ENCODE measurements around the gene METTL21A. TPM values are rescaled to one million over a fixed set of nuclear protein-coding genes. Genes with fewer than 3 reads are reported as not detected.

METTL21A gene
- total and polyA plus RNA-seq, 9 of the 15 experiments (the other 6 are each of a cell fraction or from before 2014, with no cell fraction given): 9.1 to 46.5 (median 37.4) TPM

GRCh38 chr2:207593277-207593676 lies 31.9 kb downstream of the METTL21A start:
- ChIA-PET CTCF (ENCODE audit: low intra/inter-chr PET ratio) (no interaction called here), POLR2A (no interaction called here)
- Histone ChIP-seq H3K4me1 (replicated peaks in 1 of 2; ENCODE audit: control insufficient read depth in 2 of 2, insufficient read depth in 2 of 2, low read length in 2 of 2) (no peaks in the 10 kb centered on the region), H3K9me1 (ENCODE audit: control insufficient read depth, insufficient read depth, low read length) (no peaks in the 10 kb centered on the region), H2AFZ (ENCODE audit: low read depth, low read length) (no peak overlapping the region), H3K9me3 (replicated peaks; ENCODE audit: control insufficient read depth, insufficient read depth, low read depth, low read length) (no peaks in the 10 kb centered on the region; the same call in 1 of the 2 replicates), H3K27ac (ENCODE audit: extremely low read depth, low read depth, low read length) (no peak overlapping the region), H4K20me1 (replicated peaks; ENCODE audit: control insufficient read depth, insufficient read depth, low read length) (no peaks in the 10 kb centered on the region), H3K4me3 (no peak overlapping the region), H3K36me3 (ENCODE audit: control insufficient read depth, insufficient read depth, low read length) (peaks cover 45% of the 10 kb centered on the region; the same call in 2 of the 3 replicates), H3K79me2 (ENCODE audit: control insufficient read depth, insufficient read depth, low read length) (no peaks in the 10 kb centered on the region), H3K4me2 (ENCODE audit: insufficient read depth, low read length) (no peak overlapping the region), H3K9ac (ENCODE audit: insufficient read depth in 1 of 2, low read depth in 2 of 2, low read length in 2 of 2) (no peak overlapping the region), H3K27me3 (ENCODE audit: control insufficient read depth in 2 of 2, insufficient read depth in 2 of 2, low read length in 2 of 2) (no peaks in the 10 kb centered on the region)
- DNase-seq (ENCODE audit: extremely low read depth in 1 of 4, low spot score in 3 of 4) (no peak), FAIRE-seq (no peak), ATAC-seq (no peak)
- no TSS peak for BruUV-seq (replicated peaks)
- no peak for TF ChIP-seq TCF3 (CRISPR knock-in tag; IDR thresholded peaks at IDR 0.05)
- TF ChIP-seq ZNF121 (CRISPR knock-in tag; conservative IDR thresholded peaks at IDR 0.05): peak; percentile 61
- intact Hi-C loops (cut with micrococcal nuclease): no loop called here
- in situ Hi-C loops (cut with MboI): no loop called here

GRCh38 chr2:207589143-207589542 lies 36.1 kb downstream of the METTL21A start:
- Histone ChIP-seq H3K27me3 (ENCODE audit: control insufficient read depth in 2 of 2, insufficient read depth in 2 of 2, low read length in 2 of 2) (no peaks in the 10 kb centered on the region), H3K4me1 (replicated peaks in 1 of 2; ENCODE audit: control insufficient read depth in 2 of 2, insufficient read depth in 2 of 2, low read length in 2 of 2) (no peaks in the 10 kb centered on the region), H3K4me3 (no peak overlapping the region), H3K27ac (ENCODE audit: extremely low read depth, low read depth, low read length) (no peak overlapping the region), H3K9ac (ENCODE audit: insufficient read depth in 1 of 2, low read depth in 2 of 2, low read length in 2 of 2) (no peak overlapping the region), H3K79me2 (ENCODE audit: control insufficient read depth, insufficient read depth, low read length) (no peaks in the 10 kb centered on the region; the same call in 2 of the 3 replicates), H3K9me3 (replicated peaks; ENCODE audit: control insufficient read depth, insufficient read depth, low read depth, low read length) (no peaks in the 10 kb centered on the region; the same call in 1 of the 2 replicates), H3K36me3 (ENCODE audit: control insufficient read depth, insufficient read depth, low read length) (peaks cover 49% of the 10 kb centered on the region), H3K4me2 (ENCODE audit: insufficient read depth, low read length) (no peak overlapping the region), H2AFZ (ENCODE audit: low read depth, low read length) (no peak overlapping the region), H4K20me1 (replicated peaks; ENCODE audit: control insufficient read depth, insufficient read depth, low read length) (no peaks in the 10 kb centered on the region), H3K9me1 (ENCODE audit: control insufficient read depth, insufficient read depth, low read length) (no peaks in the 10 kb centered on the region)
- BruUV-seq (replicated peaks): no TSS peak
- POLR2A ChIA-PET: interaction anchor here (1.0 kb wide), 1 partner anchor 13 kb away, joined by 3 read pairs; no protein-coding TSS in a partner anchor
- CTCF ChIA-PET (ENCODE audit: low intra/inter-chr PET ratio): no interaction called here
- intact Hi-C loops (cut with micrococcal nuclease): no loop called here
- TF ChIP-seq IRF2 (CRISPR knock-in tag; IDR thresholded peaks at IDR 0.05): no peak
- peak; percentile 28; the same call in 1 of the 2 replicates for TF ChIP-seq CBFA2T3 (IDR thresholded peaks at IDR 0.05)
- ATAC-seq (no peak), DNase-seq (ENCODE audit: extremely low read depth in 1 of 4, low spot score in 3 of 4) (no peak), FAIRE-seq (no peak)
- in situ Hi-C loops (cut with MboI): no loop called here

All from K562 (cell line).